Measurements from ENCODE around the gene DMGDH. TPM values are rescaled to one million over a fixed set of nuclear protein-coding genes. Genes with fewer than 3 reads are reported as not detected.
A peak's percentile ranks its signal among the peaks of the same experiment; 100 is the strongest.

The DMGDH gene
- total and polyA plus RNA-seq, 2 donors (not counting 1 experiment from before 2014, with no cell fraction given), result 0.47 to 0.63 TPM

DNA sequence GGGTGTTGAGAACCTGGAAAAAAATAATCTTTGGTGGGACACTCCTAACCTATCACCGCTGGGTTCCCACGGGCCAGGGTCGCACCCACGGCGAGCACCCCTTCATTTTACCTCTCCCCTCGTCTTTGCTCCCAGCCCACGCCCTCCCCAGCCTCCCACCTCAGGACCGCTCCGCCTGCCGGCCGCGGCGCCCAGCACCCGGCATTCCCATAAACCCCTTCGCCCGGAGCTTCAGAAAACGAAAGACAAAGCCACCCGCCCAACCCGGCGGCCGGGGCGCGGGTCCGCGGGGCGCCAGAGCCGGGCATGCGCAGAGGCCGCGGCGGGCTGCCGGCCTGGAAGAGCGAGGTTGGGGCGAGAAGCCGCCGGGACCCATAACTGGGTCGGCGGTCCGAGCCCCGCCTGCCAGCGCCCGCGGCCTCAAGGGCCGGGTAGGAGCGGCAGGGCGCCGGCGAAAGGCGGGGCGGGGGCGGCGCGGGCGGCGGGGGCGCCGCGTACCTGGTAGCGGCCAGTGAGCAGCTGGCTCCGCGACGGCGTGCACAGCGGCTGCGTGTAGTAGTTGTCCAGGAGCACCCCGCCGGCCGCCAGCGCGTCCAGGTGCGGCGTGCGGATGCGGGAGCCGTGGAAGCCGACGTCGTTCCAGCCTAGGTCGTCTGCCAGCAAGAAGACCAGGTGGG lies 84.9 kb downstream of the DMGDH start:
- Histone ChIP-seq H2AFZ (ENCODE audit: insufficient read depth, low read depth, low read length, poor library complexity, severe bottlenecking) (peak overlapping the region; percentile 96), H4K20me1 (ENCODE audit: control insufficient read depth, insufficient read depth, low read length, poor library complexity, severe bottlenecking) (no peaks in the 10 kb centered on the region), H3K4me3 (ENCODE audit: control extremely low read depth in 1 of 5, extremely low read depth in 1 of 5, insufficient read depth in 1 of 5, low read depth in 2 of 5, low read length in 4 of 5) (peak overlapping the region; percentile 44 to 85 (median 84)), H3K27ac (ENCODE audit: low read length in 2 of 2) (peak overlapping the region; percentile 67 to 89), H3K4me1 (ENCODE audit: control insufficient read depth in 2 of 2, insufficient read depth in 2 of 2, low read length in 2 of 2) (peaks cover 18 to 24% of the 10 kb centered on the region in 2 donors), H3K79me2 (ENCODE audit: control insufficient read depth, insufficient read depth, low read length) (peaks cover 18% of the 10 kb centered on the region), H3K9ac (ENCODE audit: low read length) (peak overlapping the region; percentile 78), H3K4me2 (replicated peaks; ENCODE audit: low read depth, low read length, poor library complexity, severe bottlenecking) (peak overlapping the region; percentile 79), H3K9me3 (ENCODE audit: control extremely low read depth in 1 of 3, control insufficient read depth in 2 of 3, insufficient read depth in 1 of 3, low read length in 2 of 3) (no peaks in the 10 kb centered on the region), H3K36me3 (replicated peaks in 1 of 2; ENCODE audit: control extremely low read depth in 1 of 2, control insufficient read depth in 1 of 2, extremely low read depth in 1 of 2, insufficient read depth in 2 of 2, low read length in 1 of 2) (no peaks in the 10 kb centered on the region), H3K27me3 (replicated peaks in 1 of 4; ENCODE audit: control extremely low read depth in 1 of 4, control insufficient read depth in 3 of 4, insufficient read depth in 4 of 4, low read length in 3 of 4) (no peaks in the 10 kb centered on the region)
- ChIA-PET CTCF (interaction anchor here (0.6 to 4.6 kb wide), 13 partner anchors 11 to 624 kb away, joined by 3 to 41 read pairs (median 4); partner anchors contain the start of gene SCAMP1), POLR2A (interaction anchor here (0.5 to 1.4 kb wide), 11 partner anchors 147 to 1493 kb away, joined by 3 to 8 read pairs (median 4); partner anchors contain the start of genes AP3B1, JMY, SCAMP1 and WDR41)
- Mint-ChIP-seq H3K27me3 (no peaks in the 10 kb centered on the region), H3K27ac (peak overlapping the region; percentile 92), H3K9me3 (ENCODE audit: insufficient read depth) (no peaks in the 10 kb centered on the region), H3K4me3 (peak overlapping the region; percentile 89), H3K4me1 (peaks cover 43% of the 10 kb centered on the region)
- under 1% methylated on average over 79 of the region's 79 CpGs for WGBS (ENCODE audit: insufficient coverage)
- TF ChIP-seq EZH2 (IDR thresholded peaks at IDR 0.05; ENCODE audit: borderline replicate concordance, insufficient read depth, low read depth, low read length, poor library complexity, severe bottlenecking), result no peak
- TF ChIP-seq, protein P1, sequence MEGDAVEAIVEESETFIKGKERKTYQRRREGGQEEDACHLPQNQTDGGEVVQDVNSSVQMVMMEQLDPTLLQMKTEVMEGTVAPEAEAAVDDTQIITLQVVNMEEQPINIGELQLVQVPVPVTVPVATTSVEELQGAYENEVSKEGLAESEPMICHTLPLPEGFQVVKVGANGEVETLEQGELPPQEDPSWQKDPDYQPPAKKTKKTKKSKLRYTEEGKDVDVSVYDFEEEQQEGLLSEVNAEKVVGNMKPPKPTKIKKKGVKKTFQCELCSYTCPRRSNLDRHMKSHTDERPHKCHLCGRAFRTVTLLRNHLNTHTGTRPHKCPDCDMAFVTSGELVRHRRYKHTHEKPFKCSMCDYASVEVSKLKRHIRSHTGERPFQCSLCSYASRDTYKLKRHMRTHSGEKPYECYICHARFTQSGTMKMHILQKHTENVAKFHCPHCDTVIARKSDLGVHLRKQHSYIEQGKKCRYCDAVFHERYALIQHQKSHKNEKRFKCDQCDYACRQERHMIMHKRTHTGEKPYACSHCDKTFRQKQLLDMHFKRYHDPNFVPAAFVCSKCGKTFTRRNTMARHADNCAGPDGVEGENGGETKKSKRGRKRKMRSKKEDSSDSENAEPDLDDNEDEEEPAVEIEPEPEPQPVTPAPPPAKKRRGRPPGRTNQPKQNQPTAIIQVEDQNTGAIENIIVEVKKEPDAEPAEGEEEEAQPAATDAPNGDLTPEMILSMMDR (IDR thresholded peaks at IDR 0.05), result no peak
- intact Hi-C loops (cut with micrococcal nuclease), result loop anchor here (1.0 to 10.0 kb wide), 15 partner anchors 36 to 1950 kb away; partner anchors contain the start of genes AGGF1, AP3B1, BHMT and HOMER1
- DNase-seq (peak; percentile 90), ATAC-seq (ENCODE audit: low read depth) (peak; percentile 60)
